ENCODE results near the gene TMEM121B. TPM values are rescaled to one million over a fixed set of nuclear protein-coding genes. Genes with fewer than 3 reads are reported as not detected.

The TMEM121B gene
- total RNA-seq, 1 experiment from 2014 or later = 8.1 TPM

DNA sequence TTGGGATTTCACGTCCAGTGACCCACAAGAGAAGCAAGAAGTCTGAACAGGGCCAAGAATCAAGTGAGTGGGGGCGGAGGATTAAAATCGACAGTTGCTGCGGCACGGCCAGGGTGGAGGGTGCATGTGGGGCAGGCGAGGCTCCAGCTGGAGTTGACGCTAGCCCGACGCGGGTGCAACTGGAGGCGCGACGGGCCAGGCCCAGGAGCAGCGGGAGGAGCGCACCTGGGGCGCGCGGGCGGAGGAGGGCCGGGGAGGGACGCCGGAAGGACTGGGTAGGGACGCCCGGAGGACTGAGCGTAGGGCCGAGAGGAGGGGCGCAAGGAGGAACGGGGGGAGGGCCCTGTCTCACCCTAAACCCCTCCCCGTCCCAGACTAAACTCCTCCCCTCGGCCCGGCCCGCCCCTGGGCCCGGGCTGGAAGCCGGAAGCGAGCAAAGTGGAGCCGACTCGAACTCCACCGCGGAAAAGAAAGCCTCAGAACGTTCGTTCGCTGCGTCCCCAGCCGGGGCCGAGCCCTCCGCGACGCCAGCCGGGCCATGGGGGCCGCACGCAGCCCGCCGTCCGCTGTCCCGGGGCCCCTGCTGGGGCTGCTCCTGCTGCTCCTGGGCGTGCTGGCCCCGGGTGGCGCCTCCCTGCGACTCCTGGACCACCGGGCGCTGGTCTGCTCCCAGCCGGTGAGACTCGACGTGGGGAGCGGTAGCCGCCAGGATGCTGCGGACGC, 36.4 kb downstream of the TMEM121B start, which contains the start of gene IL17RA:
Gene IL17RA, plus strand, starts transcription at position 447 of the 723 bp plus-strand sequence. Its CDS starts 92 bp downstream, at position 539.
- H4K91ac ChIP-seq (ENCODE audit: insufficient read length, low read depth, low read length) = no peak within 1 kb of the TSS
- peaks cover 34 to 36% of the 10 kb centered on the region in 2 experiments for H3K4me1 Mint-ChIP-seq
- H2BK20ac ChIP-seq (ENCODE audit: low read depth, low read length, poor library complexity, severe bottlenecking) = no peak within 1 kb of the TSS
- no peak within 1 kb of the TSS for H2BK5ac ChIP-seq (ENCODE audit: insufficient read length, low read length)
- H3K36me3 Mint-ChIP-seq (ENCODE audit: insufficient read depth in 1 of 3, low read depth in 3 of 3) = no peaks in the 10 kb centered on the region; a peak in 2 of 7 replicates
- H3K9ac ChIP-seq (ENCODE audit: extremely low read depth, insufficient read length, low read length) = no peak within 1 kb of the TSS
- H3K27ac ChIP-seq (ENCODE audit: insufficient read length, low read depth, low read length) = no peak within 1 kb of the TSS
- H3K18ac ChIP-seq (ENCODE audit: insufficient read length, low read depth, low read length) = peak within 1 kb of the TSS; percentile 71
- H3K23me2 ChIP-seq (ENCODE audit: insufficient read length, low read depth, low read length, poor library complexity, severe bottlenecking) = peaks cover 9% of the 10 kb centered on the region
- H3K14ac ChIP-seq (ENCODE audit: insufficient read depth, low read length) = peak within 1 kb of the TSS; percentile 76; the same call in 1 of the 2 replicates
- H3K79me1 ChIP-seq (ENCODE audit: insufficient read depth, low read depth, low read length, poor library complexity, severe bottlenecking) = no peaks in the 10 kb centered on the region
- no peak within 1 kb of the TSS for H3K56ac ChIP-seq (ENCODE audit: insufficient read length, low read depth, low read length)
- no CpG with 5 or more reads among the region's 68 CpGs for WGBS (ENCODE audit: extremely low coverage, insufficient read length, low lambda C conversion rate)
- no peaks in the 10 kb centered on the region for H4K20me1 ChIP-seq (ENCODE audit: control insufficient read depth, insufficient read depth, insufficient read length)
- H3K4me3 Mint-ChIP-seq = peak within 1 kb of the TSS; percentile 71 to 87
- H2AFZ ChIP-seq (ENCODE audit: low read length) = no peak within 1 kb of the TSS
- H3K27me3 Mint-ChIP-seq (ENCODE audit: low read depth) = peaks cover 38% of the 10 kb centered on the region
- no peak within 1 kb of the TSS for H3K23ac ChIP-seq (ENCODE audit: insufficient read length, low read depth, low read length)
- H2AK5ac ChIP-seq (ENCODE audit: insufficient read length, low read length) = no peak within 1 kb of the TSS
- H3T11ph ChIP-seq (ENCODE audit: low read length) = no peak within 1 kb of the TSS
- H3K27me3 ChIP-seq (ENCODE audit: insufficient read depth, low read length) = peaks cover 3% of the 10 kb centered on the region; the same call in 1 of the 2 replicates
- H2BK120ac ChIP-seq (ENCODE audit: low read depth, low read length, poor library complexity, severe bottlenecking) = no peak within 1 kb of the TSS
- H3K4ac ChIP-seq (ENCODE audit: low read depth, low read length) = no peak within 1 kb of the TSS
- H4K8ac ChIP-seq (replicated peaks; ENCODE audit: insufficient read length, low read depth, low read length) = no peak within 1 kb of the TSS
- no peak within 1 kb of the TSS for H2BK12ac ChIP-seq (ENCODE audit: insufficient read length, low read depth, low read length)
- DNase-seq = peak; percentile 94
- H3K9me3 ChIP-seq (ENCODE audit: control insufficient read depth, low read depth, low read length) = no peaks in the 10 kb centered on the region
- H3K27ac Mint-ChIP-seq = peak within 1 kb of the TSS in 1 of 3 experiments; percentile 70; a peak in 3 of 7 replicates
- H3K9me3 Mint-ChIP-seq = no peaks in the 10 kb centered on the region; a peak in 1 of 5 replicates
- H3K4me2 ChIP-seq (ENCODE audit: insufficient read depth, insufficient read length, low read length) = peak within 1 kb of the TSS; percentile 71
- H3K4me1 ChIP-seq (ENCODE audit: insufficient read depth, low read length) = no peaks in the 10 kb centered on the region; the same call in 1 of the 2 replicates
- H3K79me2 ChIP-seq (ENCODE audit: insufficient read depth, low read length) = no peaks in the 10 kb centered on the region
- H4K5ac ChIP-seq (ENCODE audit: insufficient read length, low read depth, low read length) = no peak within 1 kb of the TSS
- TF ChIP-seq, protein P1, sequence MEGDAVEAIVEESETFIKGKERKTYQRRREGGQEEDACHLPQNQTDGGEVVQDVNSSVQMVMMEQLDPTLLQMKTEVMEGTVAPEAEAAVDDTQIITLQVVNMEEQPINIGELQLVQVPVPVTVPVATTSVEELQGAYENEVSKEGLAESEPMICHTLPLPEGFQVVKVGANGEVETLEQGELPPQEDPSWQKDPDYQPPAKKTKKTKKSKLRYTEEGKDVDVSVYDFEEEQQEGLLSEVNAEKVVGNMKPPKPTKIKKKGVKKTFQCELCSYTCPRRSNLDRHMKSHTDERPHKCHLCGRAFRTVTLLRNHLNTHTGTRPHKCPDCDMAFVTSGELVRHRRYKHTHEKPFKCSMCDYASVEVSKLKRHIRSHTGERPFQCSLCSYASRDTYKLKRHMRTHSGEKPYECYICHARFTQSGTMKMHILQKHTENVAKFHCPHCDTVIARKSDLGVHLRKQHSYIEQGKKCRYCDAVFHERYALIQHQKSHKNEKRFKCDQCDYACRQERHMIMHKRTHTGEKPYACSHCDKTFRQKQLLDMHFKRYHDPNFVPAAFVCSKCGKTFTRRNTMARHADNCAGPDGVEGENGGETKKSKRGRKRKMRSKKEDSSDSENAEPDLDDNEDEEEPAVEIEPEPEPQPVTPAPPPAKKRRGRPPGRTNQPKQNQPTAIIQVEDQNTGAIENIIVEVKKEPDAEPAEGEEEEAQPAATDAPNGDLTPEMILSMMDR (conservative IDR thresholded peaks at IDR 0.05) = no peak
- no peak within 1 kb of the TSS for H2BK15ac ChIP-seq (ENCODE audit: low read depth, low read length)

Measured in H9 (cell line).